NT2/D1 (cell line): ENCODE results near the gene SRGAP3.

Experiments
- SUZ12 ChIP-seq: IDR thresholded peaks from 2 replicates; pipeline ENCODE4 v1.6.1; 2011; ENCODE audit not compliant: insufficient read length, insufficient read depth; ENCODE audit errors: extremely low read depth
- ZNF274 ChIP-seq: IDR thresholded peaks from 2 replicates; pipeline ENCODE4 v1.6.1; 2011; ENCODE audit warnings: mild to moderate bottlenecking, low read depth, low read length

- TF ChIP-seq ZNF274 (no peak), SUZ12 (no peak)
These were observed 18.9 kb downstream of the SRGAP3 start for GRCh38 chr3:9230596-9230995.
